LoVo (cell line): ENCODE measurements around the gene PRDM16.
"Not testable (repeated sequence)": the region's sequence is repeated elsewhere in the genome, so short reads cannot be mapped to it uniquely, and the experiment has no call there.

Experiments
- DNase-seq: peaks from one replicate; pipeline ENCODE4 v3.0.0-alpha.2; 2016; ENCODE audit warnings: low spot score

Gene PRDM16

DNA sequence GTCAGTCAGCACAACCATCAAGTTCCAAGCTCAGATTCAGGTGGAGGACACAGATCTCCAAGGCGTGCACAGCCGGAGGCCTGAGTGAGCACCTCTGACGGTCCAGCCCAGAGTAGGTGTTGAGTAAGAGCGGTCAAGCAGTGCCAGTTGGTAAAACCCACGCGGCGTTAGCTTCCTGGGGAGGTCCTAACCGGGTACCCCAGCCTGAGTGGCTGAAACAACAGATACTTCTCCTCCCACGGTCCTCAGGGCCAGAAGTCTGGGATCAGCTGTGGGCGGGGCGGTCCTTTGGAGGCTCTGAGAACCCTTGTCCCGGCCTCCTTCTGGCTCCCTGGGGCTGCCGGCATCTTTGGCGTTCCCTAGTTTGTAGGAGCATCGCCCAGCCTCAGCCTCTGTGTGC, 94.4 kb downstream of the PRDM16 start:
- no peak for DNase-seq

DNA sequence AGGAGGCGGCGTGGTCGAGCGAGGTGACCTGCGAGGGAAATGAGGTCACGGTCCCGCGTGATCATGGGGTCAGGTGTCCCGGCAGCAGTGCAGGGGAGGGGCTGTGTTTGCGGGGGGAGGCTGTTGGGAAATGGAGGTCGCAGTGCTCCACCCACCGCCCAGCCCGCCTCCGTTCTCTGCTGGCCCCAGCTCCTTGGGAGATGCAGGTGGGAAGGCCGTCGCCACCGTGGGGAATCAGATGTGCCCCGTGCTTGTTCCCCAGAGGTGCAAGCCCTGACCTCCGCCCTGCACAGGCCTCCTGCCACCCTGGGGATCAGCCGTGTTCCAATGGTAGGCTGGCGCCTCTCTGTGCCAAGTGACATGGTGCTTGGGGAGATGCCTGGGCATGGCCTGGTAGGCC, 95.7 kb downstream of the PRDM16 start:
- DNase-seq, result no peak

- DNase-seq, result not testable (repeated sequence)
Observed at GRCh38 chr1:3165189-3165588, 96.2 kb downstream of the PRDM16 start.

DNA sequence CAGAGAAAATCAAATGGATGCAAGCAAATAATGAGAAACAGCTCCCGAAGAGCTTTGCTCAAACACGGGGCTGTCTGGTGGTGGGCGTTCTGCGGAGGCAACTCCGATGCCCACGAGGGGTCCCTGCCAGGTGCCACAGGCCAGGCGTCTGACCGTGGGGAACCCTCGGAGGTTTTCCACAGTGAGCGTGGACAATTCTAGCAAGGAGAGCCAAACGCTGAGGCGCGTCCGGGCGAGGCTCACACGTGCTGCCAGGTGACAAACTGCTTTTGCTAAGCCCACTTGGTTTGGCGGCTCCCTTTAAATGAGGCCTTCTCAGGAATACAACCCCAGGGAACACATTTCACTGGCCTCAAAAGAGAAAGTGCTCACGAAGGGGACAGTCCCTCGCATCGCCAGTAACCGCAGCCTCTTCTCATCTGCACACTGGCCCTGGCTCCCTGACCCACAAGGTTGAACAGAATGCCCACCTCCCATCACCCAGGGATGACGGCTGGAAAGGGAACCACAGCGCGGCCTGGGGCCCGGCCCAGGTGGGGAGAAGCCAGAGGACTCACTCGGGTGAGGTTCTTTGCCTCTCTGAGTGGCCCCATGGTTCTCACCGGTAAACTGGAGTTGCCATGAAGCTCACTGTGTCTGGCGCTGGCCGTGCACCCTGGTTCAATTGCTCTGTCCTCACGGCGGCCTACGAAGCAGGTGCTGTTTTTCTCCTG, 97.4 kb downstream of the PRDM16 start:
- DNase-seq, result no peak

DNA sequence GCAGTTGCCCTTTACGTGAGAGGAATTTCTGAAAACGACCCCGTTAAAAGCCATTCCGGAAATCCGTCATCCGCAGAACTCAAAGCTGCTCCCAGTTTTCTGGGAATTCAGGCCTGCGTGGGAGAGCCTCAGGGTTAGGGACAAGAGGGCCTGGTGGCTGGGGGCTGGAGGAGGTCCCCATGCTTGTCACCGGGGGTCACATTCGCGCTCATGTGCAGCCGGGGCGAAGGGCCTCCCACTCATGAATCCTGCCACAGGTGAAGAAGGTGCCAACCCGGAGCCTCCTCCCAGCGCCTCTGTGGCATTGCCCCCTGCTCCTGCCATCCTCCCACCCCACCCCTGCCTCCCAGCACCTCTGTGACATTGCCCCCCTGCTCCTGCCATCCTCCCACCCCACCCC, 98.3 kb downstream of the PRDM16 start:
- no peak for DNase-seq

- no peak for DNase-seq
Observed at GRCh38 chr1:3168678-3169077, 99.7 kb downstream of the PRDM16 start.

DNA sequence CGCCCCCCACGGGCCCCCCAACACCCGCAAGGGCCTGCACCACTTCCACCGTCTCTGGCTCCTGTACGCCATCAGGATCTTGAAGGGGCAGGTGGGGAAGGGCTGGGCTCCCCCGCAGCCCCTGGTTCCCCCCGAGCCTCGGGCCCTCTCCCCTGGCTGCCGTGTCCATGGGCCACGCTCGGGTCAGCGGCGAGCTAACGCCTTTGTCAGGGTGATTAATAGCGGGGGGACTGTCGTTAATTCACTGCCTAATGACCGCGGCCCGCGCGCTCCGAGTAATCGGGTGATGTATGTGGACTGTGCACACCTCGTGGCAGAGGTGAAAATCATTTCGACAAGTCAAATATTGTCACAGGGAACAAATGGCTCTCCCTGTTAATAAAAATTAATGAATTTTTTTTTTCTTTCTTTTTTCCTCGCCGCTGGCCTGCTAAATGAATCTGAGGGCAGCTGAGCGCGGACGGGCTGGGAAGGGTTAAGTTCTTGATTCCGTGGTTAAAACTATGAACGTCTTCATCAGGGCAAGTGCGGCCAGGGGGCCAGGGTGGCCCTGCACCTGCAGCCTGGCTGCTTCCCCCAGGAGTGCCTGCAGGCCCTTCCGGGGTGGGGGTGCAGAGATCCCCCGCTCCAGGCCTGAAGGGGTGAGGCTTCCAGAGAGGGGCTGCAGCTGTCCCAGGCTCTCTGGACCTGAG, 100.8 kb downstream of the PRDM16 start:
- DNase-seq, result no peak

DNA sequence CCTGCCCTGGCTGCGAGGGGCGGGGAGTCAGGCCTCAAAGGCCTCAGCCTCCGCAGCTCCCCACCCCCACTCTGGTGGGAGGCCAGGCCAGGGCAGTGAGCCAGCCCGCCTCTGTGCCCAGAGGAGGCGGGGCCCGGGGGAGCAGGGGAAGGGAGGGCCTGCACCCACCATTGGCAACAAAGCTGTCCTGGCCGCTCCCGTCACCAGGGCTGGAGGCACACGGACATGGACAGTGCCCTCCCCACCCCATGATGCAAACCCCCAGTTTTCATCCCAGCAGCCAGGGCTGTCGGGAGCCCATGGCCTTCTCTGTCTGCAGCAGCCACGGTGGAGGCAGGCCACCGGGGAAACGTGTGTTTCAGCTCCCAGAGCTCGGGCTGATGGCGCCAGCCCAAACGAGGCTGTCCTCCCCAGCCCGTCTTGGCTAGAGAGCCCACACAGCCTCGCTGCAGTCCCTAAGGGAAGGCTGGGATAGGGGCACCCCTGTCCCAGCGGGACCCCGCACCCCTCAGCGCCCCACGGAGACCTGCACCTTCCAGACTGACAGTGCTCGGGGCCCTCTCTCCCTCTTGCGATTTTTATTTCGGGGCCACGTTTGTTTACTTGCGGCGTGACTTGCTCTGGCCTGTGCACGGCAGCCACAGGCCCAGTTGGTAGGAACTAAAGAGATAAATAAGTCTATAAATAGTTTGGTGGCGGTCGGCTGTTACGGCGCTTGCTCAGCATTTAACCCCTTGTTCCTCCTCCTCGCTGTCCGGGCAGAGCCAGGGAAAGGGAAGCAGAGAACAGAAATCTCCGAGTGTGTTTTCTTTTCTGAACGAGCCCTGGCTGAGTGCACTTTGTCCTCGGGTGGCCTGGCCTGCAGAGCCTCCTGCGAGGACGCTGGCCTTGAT, 101.8 kb downstream of the PRDM16 start:
- DNase-seq, result no peak

DNA sequence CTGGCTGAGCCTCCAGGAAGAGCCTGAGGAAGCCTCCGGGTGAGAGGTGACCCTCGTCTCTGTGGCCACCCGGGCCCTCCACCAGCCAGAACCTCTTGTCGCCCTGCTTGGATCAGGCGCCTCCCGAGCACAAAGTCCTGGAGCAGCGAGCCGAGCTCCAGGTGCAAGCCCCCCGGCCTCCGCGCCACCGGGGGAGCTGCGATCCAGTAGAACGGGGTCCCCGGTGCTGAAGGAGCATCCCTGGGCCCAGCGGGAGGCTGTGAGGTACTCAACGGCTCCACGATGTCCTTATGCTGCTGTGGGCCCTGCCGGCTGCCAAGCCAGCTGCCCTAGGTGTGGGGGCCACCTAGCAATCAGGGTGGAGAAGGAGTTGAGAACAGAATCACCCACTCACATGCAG, 102.8 kb downstream of the PRDM16 start:
- DNase-seq, result no peak

GRCh38 chr1:3172431-3173380, 103.7 kb downstream of the PRDM16 start:
- DNase-seq, result no peak

- DNase-seq, result no peak
Observed at GRCh38 chr1:3173381-3173980, 104.5 kb downstream of the PRDM16 start.

GRCh38 chr1:3174487-3175247, 105.7 kb downstream of the PRDM16 start:
- DNase-seq, result no peak

DNA sequence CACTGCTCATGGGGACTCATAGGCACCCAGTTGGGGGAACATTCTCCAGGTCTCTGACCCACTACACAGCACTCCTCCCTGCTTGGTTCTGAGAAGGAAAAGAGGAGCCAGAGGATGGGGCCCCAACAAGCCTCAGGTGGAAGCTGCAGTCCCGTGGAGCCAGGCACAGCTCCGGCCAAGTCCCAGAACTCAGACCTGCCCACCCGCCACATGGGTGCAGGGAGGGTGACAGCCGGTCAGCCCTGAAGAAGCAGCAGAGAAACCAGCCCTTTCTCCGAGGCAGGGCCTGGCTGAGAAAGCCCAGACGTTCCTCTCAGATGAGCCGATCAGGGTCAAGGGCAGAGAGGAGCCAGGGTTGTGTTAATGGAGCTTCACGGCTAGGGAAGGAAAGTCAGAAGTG, 106.5 kb downstream of the PRDM16 start:
- DNase-seq, result no peak

- DNase-seq, result no peak
Observed at GRCh38 chr1:3176028-3176427, 107.0 kb downstream of the PRDM16 start.

DNA sequence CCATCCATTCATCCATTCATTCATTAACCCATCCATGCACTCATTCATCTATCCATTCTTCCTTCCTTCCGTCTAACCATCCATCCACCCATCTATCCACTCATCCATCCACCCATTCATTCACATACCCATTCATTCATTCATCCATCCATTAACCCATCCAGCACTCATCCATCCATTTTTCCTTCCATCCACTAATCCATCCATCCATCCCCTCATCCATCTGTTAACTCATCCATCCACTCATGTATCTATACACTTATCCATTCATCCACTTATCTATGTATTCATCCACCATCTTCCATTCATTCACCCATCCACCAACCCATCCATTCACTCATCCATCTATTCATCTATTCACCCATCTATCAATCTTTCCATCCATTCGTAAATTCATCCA, 107.8 kb downstream of the PRDM16 start:
- DNase-seq, result no peak

DNA sequence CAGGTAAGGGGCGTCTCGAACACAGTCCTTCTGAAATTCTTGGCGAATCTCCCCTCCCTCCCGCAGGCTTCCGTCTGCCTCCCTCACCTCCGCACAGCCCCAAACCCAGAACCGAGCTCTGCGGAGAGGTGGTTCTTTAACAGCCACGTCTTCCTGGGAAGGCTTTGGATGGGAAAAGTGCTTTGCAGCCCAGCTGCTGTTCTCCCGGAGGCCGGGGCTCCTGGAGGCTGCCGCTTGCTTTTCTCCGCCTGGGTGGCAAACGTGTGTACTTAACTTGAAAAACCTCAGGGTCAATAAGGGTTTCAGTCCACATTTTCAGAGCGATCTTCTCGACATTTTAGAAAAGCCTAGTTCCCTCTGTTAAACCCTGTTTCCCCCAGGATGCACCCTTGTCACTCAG, 109.3 kb downstream of the PRDM16 start:
- no peak for DNase-seq

DNA sequence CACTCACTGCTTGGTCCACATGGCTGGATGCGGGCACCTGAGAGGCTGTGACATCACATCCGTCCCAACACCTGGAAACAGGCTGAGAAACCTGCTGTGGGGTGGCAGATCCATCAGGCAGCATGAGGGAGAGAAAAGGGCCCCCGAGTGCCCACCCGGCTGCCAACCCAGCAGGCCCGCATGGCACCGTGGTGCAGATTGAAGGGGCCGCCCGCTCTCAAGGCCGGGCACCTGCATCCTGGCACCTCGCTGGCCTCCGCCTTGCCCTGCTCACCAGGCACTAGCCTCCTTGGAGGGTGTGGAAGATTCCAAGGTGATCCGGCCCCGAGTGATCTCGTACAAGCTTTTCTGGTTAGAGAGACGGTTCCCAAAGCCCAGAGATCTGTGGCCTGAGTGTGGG, 110.5 kb downstream of the PRDM16 start:
- no peak for DNase-seq

DNA sequence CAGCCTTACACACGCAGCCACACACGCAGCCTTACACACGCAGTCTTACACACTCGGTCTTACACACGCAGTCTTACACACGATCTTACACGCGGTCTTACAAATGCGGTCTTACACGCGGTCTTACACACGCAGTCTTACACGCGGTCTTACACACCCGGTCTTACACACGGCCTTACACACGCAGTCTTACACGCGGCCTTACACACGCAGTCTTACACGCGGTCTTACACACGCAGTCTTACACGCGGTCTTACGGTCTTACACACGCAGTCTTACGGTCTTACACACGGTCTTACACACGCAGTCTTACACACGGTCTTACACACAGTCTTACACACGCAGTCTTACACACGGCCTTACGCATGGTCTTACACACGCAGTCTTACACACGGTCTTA, 111.9 kb downstream of the PRDM16 start:
- DNase-seq, result no peak

GRCh38 chr1:3181956-3182355, 113.0 kb downstream of the PRDM16 start:
- no peak for DNase-seq

DNA sequence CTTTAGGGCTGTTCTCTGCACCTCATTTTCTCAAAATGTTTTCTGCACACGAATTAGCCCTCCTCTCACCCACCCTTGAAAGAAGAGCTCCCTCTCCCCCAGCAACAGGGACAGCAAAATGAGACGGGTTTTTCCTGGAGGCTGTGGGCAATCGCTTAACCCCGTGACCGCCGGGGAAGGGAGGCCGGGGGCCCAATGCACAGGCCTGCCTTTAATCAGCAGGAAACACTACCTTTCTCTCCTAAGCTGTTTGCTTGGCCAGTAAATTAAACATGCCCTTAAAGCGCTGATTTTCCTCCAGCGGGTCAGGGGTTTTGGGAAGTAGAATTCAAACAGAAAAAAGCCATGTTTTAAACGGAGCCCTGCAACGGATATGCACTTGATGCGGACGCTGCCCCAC, 114.4 kb downstream of the PRDM16 start:
- DNase-seq, result no peak

- no peak for DNase-seq
Observed at GRCh38 chr1:3183813-3184212, 114.8 kb downstream of the PRDM16 start.
